ENCODE measurements around the gene IQSEC1.

GRCh38 chr3:12952343-12953200 lies 120.7 kb downstream of the IQSEC1 start:
- TF ChIP-seq CTCF (IDR thresholded peaks at IDR 0.05; ENCODE audit: insufficient read depth, low read depth, low read length) (no peak), EZH2 (IDR thresholded peaks at IDR 0.05; ENCODE audit: insufficient read depth, low read length) (no peak)
